HG03066 (cell line): ENCODE data around the gene YIPF6.
A peak's percentile ranks its signal among the peaks of the same experiment; 100 is the strongest.
"Not testable (repeated sequence)": the region's sequence is repeated elsewhere in the genome, so short reads cannot be mapped to it uniquely, and the experiment has no call there.

Experiments
- ATAC-seq: cut with Tn5 transposase; IDR thresholded peaks from one replicate; pipeline ENCODE4 v1.9.1; 2021; ENCODE audit warnings: low read depth; ENCODE audit not compliant: unreplicated experiment

Gene YIPF6

GRCh38 chrX:68498508-68499379 is at the start of gene YIPF6:
Gene YIPF6 (plus strand): TSS chrX:68499051. CDS start chrX:68499067, 16 bp downstream.
- peak; percentile 94 for ATAC-seq

- no peak for ATAC-seq
Observed at GRCh38 chrX:68451720-68452119, 47.1 kb upstream of the YIPF6 start.

- ATAC-seq, result no peak
Observed at GRCh38 chrX:68454476-68455150, 44.2 kb upstream of the YIPF6 start.

- no peak for ATAC-seq
Observed at GRCh38 chrX:68455151-68455510, 43.7 kb upstream of the YIPF6 start.

GRCh38 chrX:68461093-68461492 is 37.8 kb upstream of the YIPF6 start:
- no peak for ATAC-seq

- ATAC-seq, result no peak
Observed at GRCh38 chrX:68461576-68461975, 37.3 kb upstream of the YIPF6 start.

- ATAC-seq, result no peak
Observed at GRCh38 chrX:68462197-68462596, 36.7 kb upstream of the YIPF6 start.

GRCh38 chrX:68462653-68463052 is 36.2 kb upstream of the YIPF6 start:
- ATAC-seq, result no peak

- ATAC-seq, result no peak
Observed at GRCh38 chrX:68463880-68464279, 35.0 kb upstream of the YIPF6 start.

- ATAC-seq, result no peak
Observed at GRCh38 chrX:68464796-68465195, 34.1 kb upstream of the YIPF6 start.

GRCh38 chrX:68480969-68481368 is 17.9 kb upstream of the YIPF6 start:
- ATAC-seq, result no peak

GRCh38 chrX:68486198-68486597 is 12.7 kb upstream of the YIPF6 start:
- ATAC-seq, result not testable (repeated sequence)

- no peak for ATAC-seq
Observed at GRCh38 chrX:68487254-68487653, 11.6 kb upstream of the YIPF6 start.

GRCh38 chrX:68487924-68488323 is 10.9 kb upstream of the YIPF6 start:
- no peak for ATAC-seq

- no peak for ATAC-seq
Observed at GRCh38 chrX:68488657-68489056, 10.2 kb upstream of the YIPF6 start.

- ATAC-seq, result no peak
Observed at GRCh38 chrX:68490644-68491043, 8.2 kb upstream of the YIPF6 start.

GRCh38 chrX:68492583-68492982 is 6.3 kb upstream of the YIPF6 start:
- no peak for ATAC-seq

GRCh38 chrX:68493776-68494175 is 5.1 kb upstream of the YIPF6 start:
- not testable (repeated sequence) for ATAC-seq

GRCh38 chrX:68498044-68498507 is 775 bp upstream of the YIPF6 start:
- ATAC-seq, result no peak

- ATAC-seq, result no peak
Observed at GRCh38 chrX:68499543-68500504, 973 bp downstream of the YIPF6 start.
